Caco-2 (cell line): ENCODE measurements around the gene LY6G5B. TPM values are rescaled to one million over a fixed set of nuclear protein-coding genes. Genes with fewer than 3 reads are reported as not detected.
A peak's percentile ranks its signal among the peaks of the same experiment; 100 is the strongest.

Experiments used
- BruUV-seq: library from RNA; stranded (reverse); fragments of 400-500 nt; replicated peaks from 2 replicates; lab custom pipeline; 2021; lab: Mats Ljungman, UMichigan
- CTCF ChIA-PET: fragments of 300-600 bp; sonication (Branson Sonifier 250); formaldehyde crosslinking; loops from one replicate; lab custom pipeline; 2022; ENCODE audit warnings: antibody characterized with exemption; lab: Charles Lee
- POLR2A ChIA-PET: fragments of 300-600 bp; sonication (Branson Sonifier 250); formaldehyde crosslinking; loops from one replicate; lab custom pipeline; 2022; ENCODE audit warnings: antibody characterized with exemption; lab: Charles Lee
- DNase-seq, 2 experiments: peaks; one replicate each; pipeline versions ENCODE4 v3.0.0 to v3.0.0-alpha.2; 2020 to 2022
- H3K27me3 ChIP-seq: replicated peaks from 2 replicates; pipeline ENCODE4 v1.6.0; 2011; ENCODE audit warnings: low read length; ENCODE audit not compliant: control insufficient read depth, insufficient read depth
- H3K36me3 ChIP-seq: 2 replicates; pipeline ENCODE4 v1.5.1; 2011; ENCODE audit warnings: low read length; ENCODE audit not compliant: control insufficient read depth, insufficient read depth
- H3K4me1 ChIP-seq: fragments of 250-450 bp; sonication (Bioruptor Pico); 2 replicates; pipeline ENCODE4 v1.5.1; 2020; ENCODE audit warnings: mild to moderate bottlenecking
- H3K4me3 ChIP-seq: 2 replicates; pipeline ENCODE4 v1.5.1; 2011; ENCODE audit warnings: low read depth, mild to moderate bottlenecking, control low read depth, low read length
- H3K9me3 ChIP-seq: fragments of 250-450 bp; sonication (Bioruptor Pico); 2 replicates; pipeline ENCODE4 v1.5.1; 2020; ENCODE audit warnings: mild to moderate bottlenecking, moderate library complexity
- H3K27ac Mint-ChIP-seq: one replicate; pipeline ENCODE4 v1.8.0; 2022; ENCODE audit warnings: mixed read lengths; ENCODE audit not compliant: unreplicated experiment
- H3K27me3 Mint-ChIP-seq: one replicate; pipeline ENCODE4 v1.8.0; 2022; ENCODE audit warnings: mixed read lengths; ENCODE audit not compliant: insufficient read depth, unreplicated experiment
- H3K36me3 Mint-ChIP-seq: one replicate; pipeline ENCODE4 v1.8.0; 2022; ENCODE audit warnings: mild to moderate bottlenecking, mixed read lengths; ENCODE audit not compliant: insufficient read depth, unreplicated experiment
- H3K4me1 Mint-ChIP-seq: one replicate; pipeline ENCODE4 v1.8.0; 2022; ENCODE audit warnings: low read depth, mixed read lengths; ENCODE audit not compliant: unreplicated experiment
- H3K4me3 Mint-ChIP-seq: one replicate; pipeline ENCODE4 v1.8.0; 2022; ENCODE audit warnings: mild to moderate bottlenecking, moderate library complexity, mixed read lengths; ENCODE audit not compliant: unreplicated experiment
- H3K9me3 Mint-ChIP-seq: one replicate; pipeline ENCODE4 v1.8.0; 2022; ENCODE audit warnings: mixed read lengths; ENCODE audit not compliant: unreplicated experiment
- intact Hi-C: fragments of 100-400 bp; cut with micrococcal nuclease; formaldehyde crosslinking; loops from one replicate; pipeline ENCODE4 v1.10.0; 2022; ENCODE audit not compliant: unreplicated experiment
- total RNA-seq: library from RNA; stranded (reverse); gene quantifications from 2 replicates; pipeline ENCODE4 v1.2.3, GENCODE V29; 2022
- TF ChIP-seq, protein P1 (sequence below), 2 experiments: fragments of 200-600 bp in 1 of 2; IDR thresholded peaks; 1 replicate in 1 of 2; 2 replicates in 1 of 2; pipeline versions ENCODE4 v1.5.1 to v1.8.0; 2011 to 2022; ENCODE audit warnings: antibody characterized with exemption in 1 of 2, control low read depth in 1 of 2, inconsistent platforms in 1 of 2, low read depth in 1 of 2, low read length in 1 of 2, mild to moderate bottlenecking in 1 of 2, moderate library complexity in 1 of 2; ENCODE audit not compliant: insufficient read depth in 1 of 2, severe bottlenecking in 1 of 2, unreplicated experiment in 1 of 2

The LY6G5B gene
- total RNA-seq, 1 experiment from 2014 or later: 17.5 TPM

GRCh38 chr6:31690231-31691077 lies 20.7 kb downstream of the LY6G5B start:
- peaks cover 56% of the 10 kb centered on the region for H3K36me3 Mint-ChIP-seq
- peak overlapping the region; percentile 74 for H3K4me3 Mint-ChIP-seq
- POLR2A ChIA-PET: interaction anchor here (0.5 to 2.0 kb wide), 16 partner anchors 12 to 231 kb away, joined by 3 to 9 read pairs (median 4); partner anchors contain the start of genes ABHD16A, C6orf47, DDAH2 and HSPA1A
- intact Hi-C loops: no loop called here
- CTCF ChIA-PET: interaction anchor here (0.9 to 1.3 kb wide), 5 partner anchors 9 to 124 kb away, joined by 3 to 4 read pairs (median 4); partner anchors contain the start of genes DDAH2, HSPA1A, HSPA1L and LY6G5C
- no peaks in the 10 kb centered on the region for H3K9me3 Mint-ChIP-seq
- TF ChIP-seq, protein P1, sequence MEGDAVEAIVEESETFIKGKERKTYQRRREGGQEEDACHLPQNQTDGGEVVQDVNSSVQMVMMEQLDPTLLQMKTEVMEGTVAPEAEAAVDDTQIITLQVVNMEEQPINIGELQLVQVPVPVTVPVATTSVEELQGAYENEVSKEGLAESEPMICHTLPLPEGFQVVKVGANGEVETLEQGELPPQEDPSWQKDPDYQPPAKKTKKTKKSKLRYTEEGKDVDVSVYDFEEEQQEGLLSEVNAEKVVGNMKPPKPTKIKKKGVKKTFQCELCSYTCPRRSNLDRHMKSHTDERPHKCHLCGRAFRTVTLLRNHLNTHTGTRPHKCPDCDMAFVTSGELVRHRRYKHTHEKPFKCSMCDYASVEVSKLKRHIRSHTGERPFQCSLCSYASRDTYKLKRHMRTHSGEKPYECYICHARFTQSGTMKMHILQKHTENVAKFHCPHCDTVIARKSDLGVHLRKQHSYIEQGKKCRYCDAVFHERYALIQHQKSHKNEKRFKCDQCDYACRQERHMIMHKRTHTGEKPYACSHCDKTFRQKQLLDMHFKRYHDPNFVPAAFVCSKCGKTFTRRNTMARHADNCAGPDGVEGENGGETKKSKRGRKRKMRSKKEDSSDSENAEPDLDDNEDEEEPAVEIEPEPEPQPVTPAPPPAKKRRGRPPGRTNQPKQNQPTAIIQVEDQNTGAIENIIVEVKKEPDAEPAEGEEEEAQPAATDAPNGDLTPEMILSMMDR (IDR thresholded peaks at IDR 0.05; ENCODE audit: insufficient read depth in 1 of 2, low read depth in 1 of 2, low read length in 1 of 2, severe bottlenecking in 1 of 2, unreplicated experiment in 1 of 2): no peak
- peak overlapping the region; percentile 94 for H3K27ac Mint-ChIP-seq
- peak; percentile 82 to 91 for DNase-seq
- no peaks in the 10 kb centered on the region for H3K27me3 Mint-ChIP-seq
- Histone ChIP-seq H3K36me3 (peaks cover 6% of the 10 kb centered on the region), H3K4me3 (0 out of 2 replicates have a peak overlapping the region, but pooled peaks have one; percentile 7), H3K9me3 (no peaks in the 10 kb centered on the region), H3K27me3 (no peaks in the 10 kb centered on the region), H3K4me1 (peaks cover 34% of the 10 kb centered on the region)
- peaks cover 23% of the 10 kb centered on the region for H3K4me1 Mint-ChIP-seq
- BruUV-seq: TSS peak; percentile 99

GRCh38 chr6:31691078-31691463 lies 21.3 kb downstream of the LY6G5B start:
- Mint-ChIP-seq H3K9me3 (no peaks in the 10 kb centered on the region), H3K36me3 (peaks cover 57% of the 10 kb centered on the region), H3K27me3 (no peaks in the 10 kb centered on the region), H3K4me1 (peaks cover 23% of the 10 kb centered on the region), H3K4me3 (peak overlapping the region; percentile 74), H3K27ac (peak overlapping the region; percentile 94)
- ChIA-PET CTCF (interaction anchor here (0.6 to 1.3 kb wide), 4 partner anchors 9 to 124 kb away, joined by 3 to 4 read pairs (median 4); partner anchors contain the start of genes HSPA1A, HSPA1L and LY6G5C), POLR2A (interaction anchor here (0.6 to 2.0 kb wide), 10 partner anchors 11 to 230 kb away, joined by 3 to 9 read pairs (median 4); partner anchors contain the start of genes ABHD16A, C6orf47, DDAH2 and HSPA1A)
- no TSS peak for BruUV-seq
- Histone ChIP-seq H3K36me3 (peaks cover 6% of the 10 kb centered on the region), H3K9me3 (no peaks in the 10 kb centered on the region), H3K4me3 (no peak overlapping the region), H3K27me3 (no peaks in the 10 kb centered on the region), H3K4me1 (peaks cover 34% of the 10 kb centered on the region)
- intact Hi-C loops: no loop called here
- TF ChIP-seq, protein P1 (IDR thresholded peaks at IDR 0.05; ENCODE audit: insufficient read depth in 1 of 2, low read depth in 1 of 2, low read length in 1 of 2, severe bottlenecking in 1 of 2, unreplicated experiment in 1 of 2): no peak
- no peak for DNase-seq

GRCh38 chr6:31691564-31692108 lies 21.9 kb downstream of the LY6G5B start:
- Mint-ChIP-seq H3K4me3 (peak overlapping the region; percentile 74), H3K27ac (peak overlapping the region; percentile 94), H3K4me1 (peaks cover 27% of the 10 kb centered on the region), H3K36me3 (peaks cover 58% of the 10 kb centered on the region), H3K9me3 (no peaks in the 10 kb centered on the region), H3K27me3 (no peaks in the 10 kb centered on the region)
- Histone ChIP-seq H3K9me3 (no peaks in the 10 kb centered on the region), H3K4me3 (no peak overlapping the region), H3K4me1 (peaks cover 34% of the 10 kb centered on the region), H3K36me3 (peaks cover 6% of the 10 kb centered on the region), H3K27me3 (no peaks in the 10 kb centered on the region)
- no TSS peak for BruUV-seq
- ChIA-PET POLR2A (interaction anchor here (1.1 to 2.0 kb wide), 5 partner anchors 11 to 136 kb away, joined by 3 to 9 read pairs (median 4); partner anchors contain the start of genes ABHD16A, C6orf47, HSPA1A and HSPA1B), CTCF (interaction anchor here (0.6 kb wide), 1 partner anchor 9 kb away, joined by 3 read pairs; no protein-coding TSS in a partner anchor)
- no peak for DNase-seq
- intact Hi-C loops: no loop called here
- TF ChIP-seq, protein P1 (IDR thresholded peaks at IDR 0.05; ENCODE audit: insufficient read depth in 1 of 2, low read depth in 1 of 2, low read length in 1 of 2, severe bottlenecking in 1 of 2, unreplicated experiment in 1 of 2): no peak
